Transverse colon (tissue), 4 donors: ENCODE measurements around the gene NUDT22. TPM values are rescaled to one million over a fixed set of nuclear protein-coding genes. Genes with fewer than 3 reads are reported as not detected.
A peak's percentile ranks its signal among the peaks of the same experiment; 100 is the strongest.

ENCODE experiments used
- DNase-seq: peaks from one replicate; pipeline ENCODE4 v3.0.0-alpha.2; 2019
- H3K27ac ChIP-seq, 4 donors: fragments of 200-600 bp; sonication (generic); 2 replicates each; pipeline ENCODE4 v1.5.1; 2016 to 2018; ENCODE audit warnings: inconsistent platforms in 4 of 4
- H3K27me3 ChIP-seq: fragments of 200-600 bp; sonication (generic); 2 replicates; pipeline ENCODE4 v1.5.1; 2017; ENCODE audit warnings: inconsistent platforms
- H3K36me3 ChIP-seq, 4 donors: fragments of 200-600 bp; sonication (generic); 2 replicates each; pipeline ENCODE4 v1.5.1; 2017 to 2019; ENCODE audit warnings: inconsistent platforms in 4 of 4
- H3K4me1 ChIP-seq, 4 donors: fragments of 200-600 bp; sonication (generic); 2 replicates each; pipeline ENCODE4 v1.5.1; 2017 to 2020; ENCODE audit warnings: inconsistent platforms in 4 of 4
- H3K4me3 ChIP-seq, 4 donors: fragments of 200-600 bp; sonication (generic); 1 replicate in 1 of 4; 2 replicates in 3 of 4; pipeline versions ENCODE4 v1.5.1 to v1.6.1; 2017 to 2019; ENCODE audit warnings: inconsistent platforms in 4 of 4
- H3K9me3 ChIP-seq, 2 donors: fragments of 200-600 bp; sonication (generic); 2 replicates each; pipeline ENCODE4 v1.5.1; 2017 to 2019; ENCODE audit warnings: inconsistent platforms in 2 of 2
- EP300 ChIP-seq: sonication (generic); formaldehyde crosslinking; IDR thresholded peaks from one replicate; pipeline ENCODE4 v1.6.1; 2017; ENCODE audit warnings: antibody characterized with exemption, low read depth
- POLR2A ChIP-seq: fragments of 450-650 bp; IDR thresholded peaks from one replicate; pipeline ENCODE4 v1.6.1; 2016; ENCODE audit warnings: antibody characterized with exemption, mild to moderate bottlenecking, moderate library complexity
- POLR2AphosphoS5 ChIP-seq, 3 donors: sonication (generic); formaldehyde crosslinking; IDR thresholded peaks; one replicate each; pipeline ENCODE4 v1.6.1; 2016; ENCODE audit warnings: antibody characterized with exemption in 3 of 3
- WGBS, 2 donors: methylation state at CpG; one replicate each; pipeline ENCODE4 v1.1.5; 2018; ENCODE audit warnings: low coverage in 1 of 2; 5-methylcytosine and 5-hydroxymethylcytosine counted together
- in situ Hi-C, 4 donors: fragments of 200-750 bp; cut with MboI; loops; one replicate each; pipeline versions ENCODE4 v1.15.0 to v1.15.1; 2017; ENCODE audit warnings: low sequenced_read_pairs in 3 of 4, low pct_ligation_motif_present in 1 of 4, low pct_unique_long_range_greater_than_20kb in 1 of 4
- intact Hi-C: fragments of 100-400 bp; cut with DNase I; formaldehyde crosslinking; loops from one replicate; pipeline ENCODE4 v1.15.1; 2023; ENCODE audit warnings: low total_unique reads
- total RNA-seq, 4 donors: library from RNA; depleted of rRNA; stranded (reverse); fragments of >200 nt; gene quantifications; one replicate each; pipeline ENCODE4 v1.1.0, GENCODE V29; 2016
- TF ChIP-seq, protein P1 (sequence below), 5 experiments: fragments of 200-600 bp in 3 of 5; fragments of 450-650 bp in 2 of 5; sonication (generic) in 3 of 5; IDR thresholded peaks; 1 replicate in 2 of 5; 2 replicates in 3 of 5; pipeline ENCODE4 v1.5.1; 2016 to 2017; ENCODE audit warnings: antibody characterized with exemption in 5 of 5, inconsistent platforms in 3 of 5, mild to moderate bottlenecking in 2 of 5, moderate library complexity in 1 of 5

The NUDT22 gene, protein sequence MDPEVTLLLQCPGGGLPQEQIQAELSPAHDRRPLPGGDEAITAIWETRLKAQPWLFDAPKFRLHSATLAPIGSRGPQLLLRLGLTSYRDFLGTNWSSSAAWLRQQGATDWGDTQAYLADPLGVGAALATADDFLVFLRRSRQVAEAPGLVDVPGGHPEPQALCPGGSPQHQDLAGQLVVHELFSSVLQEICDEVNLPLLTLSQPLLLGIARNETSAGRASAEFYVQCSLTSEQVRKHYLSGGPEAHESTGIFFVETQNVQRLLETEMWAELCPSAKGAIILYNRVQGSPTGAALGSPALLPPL
- total RNA-seq, result 100 to 1,000 TPM in 3 of 4 donors, 10 to 100 TPM in 1; 84.0 to 215 (median 127) TPM

DNA sequence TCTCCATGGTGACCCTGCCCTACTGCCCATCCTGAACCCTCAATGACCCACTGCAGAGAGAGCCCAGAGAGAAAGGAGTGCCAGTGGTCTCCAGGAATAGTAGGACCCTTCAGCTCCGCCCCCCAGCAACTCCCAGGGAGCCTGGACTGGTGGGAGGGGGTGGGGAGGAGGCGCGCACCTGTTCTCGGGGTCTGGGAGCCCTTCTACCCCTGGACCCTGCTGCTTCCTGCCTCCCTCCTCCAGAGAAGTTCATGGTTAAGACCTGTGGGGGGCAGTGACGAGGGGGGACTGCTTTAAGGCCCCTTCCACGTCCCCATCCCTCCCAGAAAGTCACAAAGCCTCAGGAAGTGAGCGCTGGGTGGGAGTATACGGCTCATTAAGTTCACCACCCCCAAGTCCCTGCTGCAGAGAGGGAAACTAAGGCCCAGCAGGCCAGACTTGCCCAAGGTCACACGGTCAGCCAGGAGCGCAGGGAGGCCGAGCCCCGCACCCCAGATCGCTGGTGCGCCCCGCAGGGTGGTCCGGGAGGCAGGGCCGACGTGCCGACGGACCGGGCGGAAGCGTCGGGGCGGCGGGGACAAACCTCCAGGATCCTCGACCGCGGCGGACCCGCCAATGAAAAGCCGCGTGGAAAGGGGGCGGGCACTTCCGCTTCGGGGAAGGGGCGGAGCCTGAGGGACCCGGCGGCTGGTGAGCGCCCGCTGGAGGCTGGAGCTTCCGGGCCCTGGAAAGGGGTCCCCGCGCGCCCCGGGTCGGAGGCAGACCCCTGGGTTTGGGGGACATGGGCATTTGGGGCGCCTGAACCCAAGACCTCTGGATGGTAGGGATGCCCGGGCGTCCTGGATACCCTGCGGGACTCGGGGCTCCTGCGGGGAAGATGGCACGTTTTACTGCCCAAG, at the start of gene NUDT22, which contains the start of gene TRPT1:
Gene NUDT22 (plus strand): TSS at position 667 of the 899 bp plus-strand sequence. CDS start 379 bp downstream, outside the sequence.
Gene TRPT1 (minus strand): TSS at position 579 of the 899 bp plus-strand sequence. CDS start 326 bp downstream, at position 253.
- intact Hi-C loops, result no loop called here
- in situ Hi-C loops, result no loop called here
- WGBS, 2 donors, result 2% methylated on average over 50 of the region's 54 CpGs; no CpG with 5 or more reads in 1 of the 2 donors

GRCh38 chr11:64176751-64177150, 49.3 kb upstream of the NUDT22 start:
- WGBS, 2 donors, result 86 to 100% methylated on average over 2 to 8 of the region's 8 CpGs
- peaks cover 9 to 14% (median 11%) of the 10 kb centered on the region in 4 donors for H3K4me1 ChIP-seq
- H3K27me3 ChIP-seq, result no peaks in the 10 kb centered on the region
- H3K36me3 ChIP-seq, result no peaks in the 10 kb centered on the region
- no peak overlapping the region for H3K27ac ChIP-seq
- no peak for DNase-seq
- in situ Hi-C loops (no loop called here), intact Hi-C loops (no loop called here)
- TF ChIP-seq POLR2AphosphoS5 (IDR thresholded peaks at IDR 0.05) (no peak), POLR2A (no peak), EP300 (no peak)
- TF ChIP-seq, protein P1, sequence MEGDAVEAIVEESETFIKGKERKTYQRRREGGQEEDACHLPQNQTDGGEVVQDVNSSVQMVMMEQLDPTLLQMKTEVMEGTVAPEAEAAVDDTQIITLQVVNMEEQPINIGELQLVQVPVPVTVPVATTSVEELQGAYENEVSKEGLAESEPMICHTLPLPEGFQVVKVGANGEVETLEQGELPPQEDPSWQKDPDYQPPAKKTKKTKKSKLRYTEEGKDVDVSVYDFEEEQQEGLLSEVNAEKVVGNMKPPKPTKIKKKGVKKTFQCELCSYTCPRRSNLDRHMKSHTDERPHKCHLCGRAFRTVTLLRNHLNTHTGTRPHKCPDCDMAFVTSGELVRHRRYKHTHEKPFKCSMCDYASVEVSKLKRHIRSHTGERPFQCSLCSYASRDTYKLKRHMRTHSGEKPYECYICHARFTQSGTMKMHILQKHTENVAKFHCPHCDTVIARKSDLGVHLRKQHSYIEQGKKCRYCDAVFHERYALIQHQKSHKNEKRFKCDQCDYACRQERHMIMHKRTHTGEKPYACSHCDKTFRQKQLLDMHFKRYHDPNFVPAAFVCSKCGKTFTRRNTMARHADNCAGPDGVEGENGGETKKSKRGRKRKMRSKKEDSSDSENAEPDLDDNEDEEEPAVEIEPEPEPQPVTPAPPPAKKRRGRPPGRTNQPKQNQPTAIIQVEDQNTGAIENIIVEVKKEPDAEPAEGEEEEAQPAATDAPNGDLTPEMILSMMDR (IDR thresholded peaks at IDR 0.05), result no peak
- H3K4me3 ChIP-seq, result no peak overlapping the region
- H3K9me3 ChIP-seq, result no peaks in the 10 kb centered on the region

More for the DNA sequence above, at the start of gene NUDT22, which contains the start of gene TRPT1:
- Histone ChIP-seq H3K36me3 (no peaks in the 10 kb centered on the region), H3K27me3 (no peaks in the 10 kb centered on the region), H3K4me1 (peaks cover 23 to 44% (median 36%) of the 10 kb centered on the region in 4 donors), H3K4me3 (peak within 1 kb of the TSS; percentile 59 to 90 (median 84)), H3K27ac (peak within 1 kb of the TSS; percentile 93 to 97 (median 95)), H3K9me3 (no peaks in the 10 kb centered on the region)
- TF ChIP-seq, protein P1 (IDR thresholded peaks at IDR 0.05), result peak in 2 of 5 experiments; percentile 36 to 46
- TF ChIP-seq POLR2A (peak; percentile 93), EP300 (no peak), POLR2AphosphoS5 (IDR thresholded peaks at IDR 0.05) (peak; percentile 89 to 95 (median 93))
- peak; percentile 96 for DNase-seq

GRCh38 chr11:64178203-64178602, 47.9 kb upstream of the NUDT22 start:
- no peak overlapping the region for H3K4me3 ChIP-seq
- no peak for TF ChIP-seq POLR2AphosphoS5 (IDR thresholded peaks at IDR 0.05)
- TF ChIP-seq, protein P1 (IDR thresholded peaks at IDR 0.05), result no peak
- no peak for TF ChIP-seq EP300
- no peak for TF ChIP-seq POLR2A
- no peaks in the 10 kb centered on the region for H3K9me3 ChIP-seq
- H3K36me3 ChIP-seq, result no peaks in the 10 kb centered on the region
- in situ Hi-C loops (no loop called here), intact Hi-C loops (no loop called here)
- 67 to 78% methylated on average over 1 of the region's 1 CpG for WGBS, 2 donors
- DNase-seq, result no peak
- H3K27ac ChIP-seq, result no peak overlapping the region
- peaks cover 12 to 19% (median 14%) of the 10 kb centered on the region in 4 donors for H3K4me1 ChIP-seq
- H3K27me3 ChIP-seq, result no peaks in the 10 kb centered on the region
